Activated CD4-positive, CD25-positive, alpha-beta regulatory T cell treated with anti-CD3 and anti-CD28 coated beads, Interleukin-2, amount 50 U/mL, for 24 hours (primary cell): ENCODE results near the gene RPL6.
"Not testable (repeated sequence)": the region's sequence is repeated elsewhere in the genome, so short reads cannot be mapped to it uniquely, and the experiment has no call there.

ENCODE experiments used
- ATAC-seq, 2 donors: fragments of 150-1000 bp; cut with Tn5 transposase; one replicate each; pipeline ENCODE4 v1.10.0; 2021; ENCODE audit warnings: mild to moderate bottlenecking in 1 of 2, moderate library complexity in 1 of 2

Gene RPL6

GRCh38 chr12:112409064-112409905, at the start of gene RPL6:
RPL6 (minus strand) TSS chr12:112409605; CDS start chr12:112408656, 949 bp downstream.
- peak; percentile 87 to 91 for ATAC-seq

- no peak for ATAC-seq
These were observed 49.3 kb upstream of the RPL6 start for GRCh38 chr12:112458751-112459150.

GRCh38 chr12:112458330-112458729, 48.9 kb upstream of the RPL6 start:
- ATAC-seq = no peak

- ATAC-seq = not testable (repeated sequence)
These were observed 47.7 kb upstream of the RPL6 start for GRCh38 chr12:112457142-112457541.

- no peak for ATAC-seq
These were observed 46.6 kb upstream of the RPL6 start for GRCh38 chr12:112456029-112456428.

- no peak for ATAC-seq
These were observed 41.3 kb upstream of the RPL6 start for GRCh38 chr12:112450725-112451124.

- not testable (repeated sequence) for ATAC-seq
These were observed 38.8 kb upstream of the RPL6 start for GRCh38 chr12:112448165-112448564.

- ATAC-seq = no peak
These were observed 37.7 kb upstream of the RPL6 start for GRCh38 chr12:112447106-112447505.

- no peak for ATAC-seq
These were observed 36.8 kb upstream of the RPL6 start for GRCh38 chr12:112446008-112446725.

- no peak for ATAC-seq
These were observed 34.5 kb upstream of the RPL6 start for GRCh38 chr12:112443916-112444315.

- not testable (repeated sequence) for ATAC-seq
These were observed 31.2 kb upstream of the RPL6 start for GRCh38 chr12:112440653-112441052.

GRCh38 chr12:112439769-112440168, 30.4 kb upstream of the RPL6 start:
- no peak for ATAC-seq

- not testable (repeated sequence) for ATAC-seq
These were observed 29.2 kb upstream of the RPL6 start for GRCh38 chr12:112438645-112439044.

- no peak for ATAC-seq
These were observed 24.1 kb upstream of the RPL6 start for GRCh38 chr12:112433551-112433950.

GRCh38 chr12:112431965-112432364, 22.6 kb upstream of the RPL6 start:
- peak; percentile 35 to 55 for ATAC-seq

- no peak for ATAC-seq
These were observed 21.5 kb upstream of the RPL6 start for GRCh38 chr12:112430929-112431328.

GRCh38 chr12:112427760-112428159, 18.4 kb upstream of the RPL6 start:
- no peak for ATAC-seq

GRCh38 chr12:112425582-112426382, 16.4 kb upstream of the RPL6 start:
- ATAC-seq = no peak

- ATAC-seq = no peak
These were observed 14.7 kb upstream of the RPL6 start for GRCh38 chr12:112424126-112424525.

GRCh38 chr12:112422531-112422930, 13.1 kb upstream of the RPL6 start:
- no peak for ATAC-seq

GRCh38 chr12:112421363-112421762, 12.0 kb upstream of the RPL6 start:
- ATAC-seq = no peak

- no peak for ATAC-seq
These were observed 11.3 kb upstream of the RPL6 start for GRCh38 chr12:112420740-112421139.
